ENCODE data around the gene TKTL1.

TKTL1 gene

GRCh38 chrX:154356596-154356995, 61.0 kb downstream of the TKTL1 start:
- DNase-seq: no peak
- intact Hi-C loops (cut with DNase I): no loop called here

GRCh38 chrX:154357205-154357604, 61.6 kb downstream of the TKTL1 start:
- no peak for DNase-seq
- intact Hi-C loops (cut with DNase I): no loop called here

DNA sequence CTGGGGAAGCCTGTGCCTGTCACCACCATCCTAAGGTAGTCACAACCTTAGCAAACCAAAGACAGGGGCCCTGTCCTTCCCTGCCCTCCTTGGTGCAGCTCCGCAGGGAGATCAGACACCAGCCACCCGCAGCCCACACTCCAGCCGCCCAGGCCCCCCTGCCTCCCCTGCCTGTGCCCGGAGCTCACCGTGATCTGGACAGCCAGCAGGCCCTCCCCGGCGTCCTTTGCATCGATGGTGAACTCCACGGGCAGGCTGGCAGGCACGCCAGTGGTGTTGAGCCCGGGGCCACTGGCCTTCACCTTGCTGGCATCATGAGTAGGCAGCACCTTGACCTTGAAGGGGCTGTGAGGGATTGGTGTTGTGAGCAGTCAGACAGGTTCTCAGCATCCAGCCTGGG, 62.4 kb downstream of the TKTL1 start:
- intact Hi-C loops (cut with DNase I): no loop called here
- no peak for DNase-seq

GRCh38 chrX:154358829-154359228, 63.2 kb downstream of the TKTL1 start:
- DNase-seq: no peak
- intact Hi-C loops (cut with DNase I): no loop called here

- DNase-seq: no peak
- intact Hi-C loops (cut with DNase I): no loop called here
These were observed 64.0 kb downstream of the TKTL1 start for GRCh38 chrX:154359362-154360154.

GRCh38 chrX:154360155-154360713, 64.6 kb downstream of the TKTL1 start:
- intact Hi-C loops (cut with DNase I): no loop called here
- DNase-seq: no peak

DNA sequence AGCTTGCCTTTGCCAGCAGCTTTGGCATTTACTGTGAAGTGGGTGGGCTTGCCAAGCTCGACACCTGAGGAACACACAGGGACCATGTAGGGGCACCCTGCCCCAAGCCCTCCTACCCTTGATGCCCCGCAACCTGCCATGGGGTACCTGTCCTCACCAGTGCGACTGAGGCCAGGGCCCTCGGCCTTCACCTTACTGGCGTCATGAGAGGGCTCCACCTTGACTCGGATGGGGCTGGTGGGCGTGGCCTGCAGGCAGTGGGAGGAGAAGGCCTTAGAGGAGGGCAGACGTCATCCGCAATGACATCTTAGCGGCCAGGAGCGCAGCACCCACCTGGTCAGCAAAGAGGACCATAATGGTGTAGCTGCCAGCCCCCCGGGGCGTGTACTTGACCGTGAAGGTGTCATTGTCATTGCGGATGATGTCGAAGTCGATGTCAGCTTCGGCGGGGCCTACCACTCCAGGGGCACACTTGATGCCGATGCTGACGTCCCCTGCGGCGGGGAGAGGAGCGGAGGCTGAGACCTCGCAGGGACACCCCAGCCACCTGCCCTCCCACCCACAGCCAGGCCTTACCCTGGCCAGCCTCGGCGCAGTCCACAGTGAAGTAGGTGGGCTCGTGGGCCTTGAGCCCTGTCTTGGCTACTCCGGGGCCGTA, 66.6 kb downstream of the TKTL1 start:
- intact Hi-C loops (cut with DNase I): no loop called here
- DNase-seq: no peak

DNA sequence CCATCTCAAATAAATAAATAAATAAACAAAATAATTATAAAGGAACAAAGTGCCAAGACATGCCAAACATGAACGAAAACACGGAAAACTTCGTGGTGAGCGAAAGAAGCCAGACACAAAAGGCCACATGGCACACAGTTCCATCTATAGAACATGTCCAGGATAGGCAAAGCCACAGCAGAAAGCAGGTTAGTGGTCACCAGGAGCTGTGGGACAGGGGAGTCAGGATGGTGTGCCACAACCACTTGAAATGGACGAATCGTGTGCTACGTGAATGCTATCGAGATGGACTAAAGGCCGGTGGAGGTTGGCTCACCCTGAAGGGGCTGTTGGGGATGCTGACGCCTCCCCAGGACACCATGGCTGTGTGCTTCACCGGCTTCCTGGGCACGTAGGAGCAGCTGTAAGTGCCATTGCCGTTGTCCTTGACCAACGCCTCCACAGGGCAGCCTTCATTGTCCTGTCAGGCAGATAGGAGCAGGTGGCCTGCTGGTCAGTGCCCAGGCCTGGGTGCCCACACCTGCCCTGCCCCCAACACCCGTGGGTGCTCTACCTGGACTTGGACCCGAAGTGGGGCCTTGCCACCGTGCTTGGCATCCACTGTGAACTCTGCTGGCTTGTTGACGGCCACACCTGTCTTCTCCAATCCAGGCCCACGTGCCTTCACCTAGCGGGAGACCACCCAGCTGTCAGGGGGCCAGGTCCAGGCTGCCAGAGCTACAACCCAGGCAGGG, 68.3 kb downstream of the TKTL1 start:
- no peak for DNase-seq
- intact Hi-C loops (cut with DNase I): no loop called here

- DNase-seq: no peak
These were observed 69.5 kb downstream of the TKTL1 start for GRCh38 chrX:154365052-154365600.

GRCh38 chrX:154365997-154366665, 70.5 kb downstream of the TKTL1 start:
- intact Hi-C loops (cut with DNase I): no loop called here
- DNase-seq: no peak

More at GRCh38 chrX:154365052-154365600, 69.5 kb downstream of the TKTL1 start:
- intact Hi-C loops (cut with DNase I): no loop called here

GRCh38 chrX:154366666-154367055, 71.1 kb downstream of the TKTL1 start:
- intact Hi-C loops (cut with DNase I): no loop called here
- DNase-seq: peak in 32 of 42 donors; percentile 8 to 78 (median 40)

DNA sequence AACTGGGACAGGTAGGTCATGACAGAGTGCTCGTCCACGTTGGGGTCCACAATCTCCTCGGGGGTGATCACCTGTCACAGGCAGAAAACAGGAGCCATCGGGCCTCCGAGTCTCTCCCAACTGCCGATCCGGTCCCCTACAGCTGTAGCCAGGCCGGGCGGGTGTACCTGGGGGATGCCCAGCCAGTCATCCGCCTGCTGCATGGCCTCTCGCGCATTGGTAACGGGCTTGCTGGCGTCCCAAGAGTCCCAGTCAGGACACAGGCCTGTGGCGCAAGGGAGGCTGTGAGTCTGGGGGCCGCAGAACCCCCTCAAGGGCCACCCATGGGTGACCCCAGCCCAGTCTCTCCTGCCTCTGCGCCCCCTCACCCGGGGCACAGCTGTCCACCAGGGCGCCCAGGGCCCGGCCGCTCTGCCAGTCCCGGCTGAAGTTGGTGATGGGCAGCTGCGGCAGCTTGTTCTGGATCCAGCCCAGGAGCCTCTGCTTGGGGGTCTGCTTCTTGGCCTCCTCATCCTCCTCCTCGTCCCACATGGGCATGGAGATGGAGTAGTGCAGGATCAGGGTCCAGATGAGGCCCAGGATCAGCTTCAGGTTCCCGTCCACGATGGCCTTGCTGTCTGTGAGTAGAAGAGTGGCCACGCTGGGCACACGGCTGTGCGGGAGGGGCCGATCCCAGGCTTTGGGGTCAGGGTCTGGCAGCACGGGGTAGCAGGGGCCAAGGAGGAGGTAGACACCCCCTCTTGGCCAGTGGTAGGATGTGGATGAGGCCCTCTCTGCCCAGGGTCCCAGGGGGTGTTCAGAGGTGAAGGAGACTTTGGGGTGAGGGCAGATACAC, 72.1 kb downstream of the TKTL1 start:
- intact Hi-C loops (cut with DNase I): no loop called here
- no peak for DNase-seq

DNA sequence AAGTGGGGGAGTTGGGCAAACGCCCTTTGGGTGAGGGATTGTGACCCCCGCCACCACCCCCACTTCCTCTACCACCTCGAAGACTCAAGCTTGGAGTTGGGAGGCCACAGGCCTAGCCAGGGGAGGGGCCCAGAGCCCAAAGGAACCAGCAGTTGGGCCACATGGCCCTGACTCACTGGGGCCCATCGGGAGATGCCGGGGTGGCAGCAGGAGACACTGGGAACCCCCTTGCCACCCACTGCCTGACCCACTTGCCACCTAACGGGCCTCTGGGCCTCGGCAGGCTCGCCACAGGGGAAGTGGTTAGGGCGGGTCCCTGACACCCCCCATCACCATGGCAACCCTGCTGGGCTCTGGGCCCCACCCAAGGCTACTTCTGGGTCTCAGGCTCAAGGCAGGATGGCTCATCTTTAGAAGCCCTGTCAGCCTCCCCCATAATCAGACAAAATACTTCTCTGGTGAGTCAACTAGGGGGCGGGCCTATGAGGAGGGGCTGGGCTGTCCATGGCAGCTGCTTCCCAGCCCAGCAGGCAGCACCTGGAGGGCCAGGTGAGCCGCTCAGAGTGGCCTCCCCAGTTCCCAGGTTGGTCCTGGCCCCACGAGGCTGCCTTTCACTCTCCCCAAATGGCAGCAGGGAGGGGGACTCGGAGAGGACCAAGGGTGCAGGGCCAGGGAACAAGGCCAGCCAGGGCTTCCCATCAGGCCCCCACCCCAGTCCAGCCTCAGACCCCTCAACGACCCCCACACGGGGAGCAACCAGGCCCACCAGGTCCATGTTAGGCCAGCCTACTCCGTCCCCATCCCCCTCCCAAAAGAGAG, 73.2 kb downstream of the TKTL1 start:
- intact Hi-C loops (cut with DNase I): no loop called here
- DNase-seq: peak in 4 of 42 donors; percentile 16 to 49 (median 31)

DNA sequence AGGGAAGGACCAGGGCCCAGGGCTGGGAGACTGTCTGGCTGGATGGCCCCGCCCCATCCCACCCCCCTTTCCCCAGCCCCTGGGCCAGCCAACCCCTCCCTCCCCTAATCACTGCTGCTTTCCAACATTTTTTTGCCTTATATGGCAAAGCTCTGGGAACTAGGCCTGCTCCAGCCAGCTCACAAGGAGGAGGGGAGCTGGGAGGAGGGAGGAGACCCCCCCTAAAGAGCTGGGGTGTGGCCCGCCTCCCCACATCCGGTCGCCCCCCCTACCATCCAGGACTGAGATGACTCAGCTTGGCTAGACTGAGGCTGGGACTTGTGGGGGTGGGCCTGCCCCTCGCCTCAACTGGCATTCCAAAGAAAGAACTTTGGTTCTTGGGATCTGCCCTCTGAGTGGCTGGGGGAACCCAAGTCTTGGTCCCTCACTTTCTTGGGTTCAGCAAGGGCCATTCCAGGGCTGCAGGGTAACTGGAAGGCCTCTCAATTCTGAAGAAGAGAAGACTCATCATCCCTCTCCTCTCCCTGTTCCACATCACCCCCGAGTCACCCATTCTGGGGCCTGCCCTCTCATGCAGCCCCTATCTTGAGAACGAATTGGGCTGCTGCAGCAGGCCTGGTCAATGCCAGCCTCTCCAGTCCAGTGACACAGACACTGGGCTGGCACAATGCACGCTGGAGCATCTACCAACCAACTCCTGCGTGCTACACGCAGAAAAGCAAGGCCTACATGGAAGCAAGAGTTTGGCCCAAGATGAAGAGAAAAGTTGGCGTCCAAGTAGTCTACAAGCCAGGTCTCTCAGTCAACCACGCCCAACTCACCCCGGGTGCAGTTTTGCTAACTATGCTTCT, 74.1 kb downstream of the TKTL1 start:
- DNase-seq: peak in 31 of 42 donors; percentile 23 to 81 (median 54)
- intact Hi-C loops (cut with DNase I): loop anchor here (10.0 kb wide), 1 partner anchor 165 kb away; no protein-coding TSS in a partner anchor

DNA sequence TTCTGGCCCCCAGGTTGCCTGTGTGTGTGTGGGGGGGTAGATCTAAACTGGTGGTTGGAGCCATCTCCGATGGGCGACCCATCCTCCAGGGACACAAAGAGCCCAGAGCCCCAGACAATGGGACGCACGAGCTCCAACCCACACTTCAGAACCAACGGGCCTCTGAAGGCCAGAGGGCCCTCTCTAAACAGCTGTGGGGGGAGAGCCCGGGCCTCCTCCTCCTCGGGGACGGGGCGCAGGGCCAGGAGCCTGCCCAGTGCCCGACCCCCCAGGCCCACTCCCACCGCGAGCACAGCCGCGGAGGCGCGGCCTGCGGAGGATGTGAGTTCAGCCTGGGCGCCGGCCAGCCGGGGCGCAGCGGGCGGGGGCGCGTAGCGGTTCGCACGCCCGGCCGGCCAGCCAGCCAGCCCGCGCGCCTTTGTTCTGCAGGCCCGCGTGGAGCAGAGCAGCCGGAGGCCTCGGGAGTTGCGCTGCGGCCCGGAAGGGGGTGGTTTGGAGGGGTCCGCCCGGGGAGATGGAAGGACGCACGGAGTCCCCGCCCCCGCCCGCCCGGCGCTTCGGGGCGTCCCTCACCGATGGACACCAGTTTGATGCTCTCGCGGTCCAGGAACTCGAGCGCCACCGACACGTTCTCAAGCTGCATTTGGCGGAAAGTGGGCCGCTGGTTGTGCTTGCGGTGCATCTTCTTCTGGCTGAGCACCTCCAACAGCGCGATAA, 74.9 kb downstream of the TKTL1 start:
- peak in 13 of 42 donors; percentile 14 to 57 (median 29) for DNase-seq
- intact Hi-C loops (cut with DNase I): loop anchor here (10.0 kb wide), 1 partner anchor 164 kb away; no protein-coding TSS in a partner anchor
